Colonic mucosa (tissue), 4 donors: ENCODE results near the gene CHMP2B. TPM values are rescaled to one million over a fixed set of nuclear protein-coding genes. Genes with fewer than 3 reads are reported as not detected.

Experiments used
- DNase-seq: peaks from one replicate; pipeline ENCODE4 v3.0.0-alpha.2; 2020
- H3K27ac ChIP-seq: fragments of 200-600 bp; one replicate; pipeline ENCODE4 v1.8.0; 2021
- H3K27me3 ChIP-seq: fragments of 200-600 bp; one replicate; pipeline ENCODE4 v1.8.0; 2021
- H3K36me3 ChIP-seq: fragments of 200-600 bp; one replicate; pipeline ENCODE4 v1.8.0; 2021
- H3K4me1 ChIP-seq: fragments of 200-600 bp; one replicate; pipeline ENCODE4 v1.8.0; 2021; ENCODE audit warnings: mild to moderate bottlenecking
- H3K4me3 ChIP-seq: fragments of 200-600 bp; one replicate; pipeline ENCODE4 v1.8.0; 2021
- H3K9ac ChIP-seq, 2 donors: one replicate each; pipeline ENCODE4 v1.7.0; 2013; ENCODE audit warnings: control low read depth in 2 of 2, low read depth in 2 of 2, low read length in 2 of 2
- H3K9me3 ChIP-seq: fragments of 200-600 bp; one replicate; pipeline ENCODE4 v1.8.0; 2021
- CTCF ChIP-seq: fragments of 200-600 bp; IDR thresholded peaks from one replicate; pipeline ENCODE4 v1.8.0; 2022; ENCODE audit warnings: antibody characterized with exemption, mild to moderate bottlenecking
- intact Hi-C: fragments of 100-400 bp; cut with DNase I; formaldehyde crosslinking; loops from one replicate; pipeline ENCODE4 v1.14.1; 2022
- total RNA-seq, 2 donors: library from RNA; stranded (reverse); fragmentation: NEBNext Ultra II Directional in 1 of 2; extraction: Animal tissue kit (Norgen Biotek cat#: 25700) in 1 of 2; gene quantifications; one replicate each; pipeline ENCODE4 v1.2.1, GENCODE V29; 2021
- donor health status: healthy.
- donor health status: DM: no; HTN: no; CAD: no.
- donor health status: DM: no; HTN: no; CAD: no.

The CHMP2B gene
- 100 to 1,000 TPM in 1 of 2 donors, 10 to 100 TPM in 1; 80.2 to 103 TPM for total RNA-seq

GRCh38 chr3:87227104-87227834 is at the start of gene CHMP2B:
TSS of gene CHMP2B (plus strand) at chr3:87227309. CDS start at chr3:87227523, 214 bp downstream.
- intact Hi-C loops, result no loop called here
- Histone ChIP-seq H3K4me3 (peak within 1 kb of the TSS; percentile 86), H3K9me3 (no peaks in the 10 kb centered on the region), H3K9ac (peak within 1 kb of the TSS; percentile 90 to 93), H3K36me3 (no peaks in the 10 kb centered on the region), H3K4me1 (peaks cover 5% of the 10 kb centered on the region), H3K27ac (peak within 1 kb of the TSS; percentile 94), H3K27me3 (no peaks in the 10 kb centered on the region)
- TF ChIP-seq CTCF, result no peak
- DNase-seq, result peak; percentile 94

GRCh38 chr3:87179642-87180041 is 47.5 kb upstream of the CHMP2B start:
- Histone ChIP-seq H3K4me1 (no peaks in the 10 kb centered on the region), H3K27ac (no peak overlapping the region), H3K9ac (no peak overlapping the region), H3K9me3 (no peaks in the 10 kb centered on the region), H3K27me3 (no peaks in the 10 kb centered on the region), H3K36me3 (no peaks in the 10 kb centered on the region), H3K4me3 (no peak overlapping the region)
- no peak for TF ChIP-seq CTCF
- intact Hi-C loops, result no loop called here
- DNase-seq, result no peak

GRCh38 chr3:87181551-87181950 is 45.6 kb upstream of the CHMP2B start:
- Histone ChIP-seq H3K36me3 (no peaks in the 10 kb centered on the region), H3K4me3 (no peak overlapping the region), H3K9me3 (no peaks in the 10 kb centered on the region), H3K27ac (no peak overlapping the region), H3K4me1 (no peaks in the 10 kb centered on the region), H3K27me3 (no peaks in the 10 kb centered on the region), H3K9ac (no peak overlapping the region)
- intact Hi-C loops, result no loop called here
- no peak for DNase-seq
- TF ChIP-seq CTCF, result no peak

- Histone ChIP-seq H3K9me3 (no peaks in the 10 kb centered on the region), H3K9ac (no peak overlapping the region), H3K36me3 (no peaks in the 10 kb centered on the region), H3K4me1 (no peaks in the 10 kb centered on the region), H3K4me3 (no peak overlapping the region), H3K27me3 (no peaks in the 10 kb centered on the region), H3K27ac (no peak overlapping the region)
- intact Hi-C loops, result no loop called here
- DNase-seq, result no peak
- TF ChIP-seq CTCF, result no peak
Measured at GRCh38 chr3:87182023-87182422, 45.1 kb upstream of the CHMP2B start.

- no peaks in the 10 kb centered on the region for H3K9me3 ChIP-seq
- H3K4me3 ChIP-seq, result no peak overlapping the region
- intact Hi-C loops, result no loop called here
- TF ChIP-seq CTCF, result no peak
- no peaks in the 10 kb centered on the region for H3K4me1 ChIP-seq
- DNase-seq, result no peak
- H3K36me3 ChIP-seq, result no peaks in the 10 kb centered on the region
- no peak overlapping the region for H3K9ac ChIP-seq
- H3K27me3 ChIP-seq, result no peaks in the 10 kb centered on the region
- no peak overlapping the region for H3K27ac ChIP-seq
Measured at GRCh38 chr3:87186608-87187159, 40.4 kb upstream of the CHMP2B start.
